ENCODE results near the gene IQGAP1. TPM values are rescaled to one million over a fixed set of nuclear protein-coding genes. Genes with fewer than 3 reads are reported as not detected.
A peak's percentile ranks its signal among the peaks of the same experiment; 100 is the strongest.

The IQGAP1 gene
- total RNA-seq, 1 donor from 2014 or later, result 171 TPM

GRCh38 chr15:90439946-90440345 is 51.9 kb downstream of the IQGAP1 start:
- DNase-seq, result no peak

- no peak for DNase-seq
Observed at GRCh38 chr15:90441027-90441426, 53.0 kb downstream of the IQGAP1 start.

- no peak for DNase-seq
Observed at GRCh38 chr15:90442423-90442822, 54.4 kb downstream of the IQGAP1 start.

- DNase-seq, result no peak
Observed at GRCh38 chr15:90449206-90449735, 61.2 kb downstream of the IQGAP1 start.

- DNase-seq, result peak; percentile 16
Observed at GRCh38 chr15:90451053-90451850, 63.2 kb downstream of the IQGAP1 start.

- DNase-seq, result no peak
Observed at GRCh38 chr15:90456236-90456635, 68.2 kb downstream of the IQGAP1 start.

GRCh38 chr15:90458061-90458460 is 70.0 kb downstream of the IQGAP1 start:
- no peak for DNase-seq

- no peak for DNase-seq
Observed at GRCh38 chr15:90459368-90459767, 71.3 kb downstream of the IQGAP1 start.

- DNase-seq, result no peak
Observed at GRCh38 chr15:90460142-90460824, 72.2 kb downstream of the IQGAP1 start.

GRCh38 chr15:90463381-90463780 is 75.3 kb downstream of the IQGAP1 start:
- DNase-seq, result peak; percentile 45

GRCh38 chr15:90465140-90465929 is 77.3 kb downstream of the IQGAP1 start:
- no peak for DNase-seq

GRCh38 chr15:90465930-90466567 is 78.0 kb downstream of the IQGAP1 start:
- DNase-seq, result no peak

GRCh38 chr15:90469723-90470122 is 81.7 kb downstream of the IQGAP1 start:
- DNase-seq, result no peak

- no peak for DNase-seq
Observed at GRCh38 chr15:90470453-90470852, 82.4 kb downstream of the IQGAP1 start.

GRCh38 chr15:90471126-90471525 is 83.1 kb downstream of the IQGAP1 start:
- DNase-seq, result no peak

GRCh38 chr15:90471769-90472168 is 83.7 kb downstream of the IQGAP1 start:
- DNase-seq, result no peak

- DNase-seq, result no peak
Observed at GRCh38 chr15:90478846-90479481, 90.9 kb downstream of the IQGAP1 start.

GRCh38 chr15:90479656-90480055 is 91.6 kb downstream of the IQGAP1 start:
- DNase-seq, result no peak

- DNase-seq, result no peak
Observed at GRCh38 chr15:90481023-90481422, 93.0 kb downstream of the IQGAP1 start.

GRCh38 chr15:90482124-90483011 is 94.3 kb downstream of the IQGAP1 start:
- DNase-seq, result peak; percentile 68

- no peak for DNase-seq
Observed at GRCh38 chr15:90483012-90483307, 94.9 kb downstream of the IQGAP1 start.
